ENCODE measurements around the gene EYA2.

DNA sequence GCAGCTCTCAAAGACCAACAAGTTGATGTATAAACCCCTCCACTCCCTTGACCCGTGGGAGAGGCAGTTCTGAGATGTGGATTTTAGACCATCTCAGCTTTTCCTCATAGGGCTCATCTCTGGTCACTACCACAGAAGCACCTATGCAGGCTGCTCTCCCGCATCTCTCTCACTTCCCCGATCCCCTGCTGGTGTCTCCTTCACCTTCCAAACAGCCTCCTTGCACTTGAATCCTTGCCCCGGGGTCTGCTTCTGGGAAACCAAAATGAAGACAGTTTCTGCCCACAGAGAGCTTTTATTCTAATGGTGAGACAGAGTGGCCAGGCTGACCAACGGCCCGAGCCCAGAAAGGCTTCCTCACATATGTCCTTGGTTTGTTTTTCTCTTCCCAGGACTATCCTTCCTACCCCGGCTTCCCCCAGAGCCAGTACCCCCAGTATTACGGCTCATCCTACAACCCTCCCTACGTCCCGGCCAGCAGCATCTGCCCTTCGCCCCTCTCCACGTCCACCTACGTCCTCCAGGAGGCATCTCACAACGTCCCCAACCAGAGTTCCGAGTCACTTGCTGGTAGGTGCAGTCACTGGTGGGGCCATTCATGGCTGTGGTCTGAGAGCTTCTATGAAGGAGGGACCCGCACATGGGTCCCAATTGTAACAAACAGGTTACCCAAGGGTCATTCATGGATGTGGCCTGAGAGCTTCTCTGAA is 179.3 kb downstream of the EYA2 start:
- TF ChIP-seq, protein P1, sequence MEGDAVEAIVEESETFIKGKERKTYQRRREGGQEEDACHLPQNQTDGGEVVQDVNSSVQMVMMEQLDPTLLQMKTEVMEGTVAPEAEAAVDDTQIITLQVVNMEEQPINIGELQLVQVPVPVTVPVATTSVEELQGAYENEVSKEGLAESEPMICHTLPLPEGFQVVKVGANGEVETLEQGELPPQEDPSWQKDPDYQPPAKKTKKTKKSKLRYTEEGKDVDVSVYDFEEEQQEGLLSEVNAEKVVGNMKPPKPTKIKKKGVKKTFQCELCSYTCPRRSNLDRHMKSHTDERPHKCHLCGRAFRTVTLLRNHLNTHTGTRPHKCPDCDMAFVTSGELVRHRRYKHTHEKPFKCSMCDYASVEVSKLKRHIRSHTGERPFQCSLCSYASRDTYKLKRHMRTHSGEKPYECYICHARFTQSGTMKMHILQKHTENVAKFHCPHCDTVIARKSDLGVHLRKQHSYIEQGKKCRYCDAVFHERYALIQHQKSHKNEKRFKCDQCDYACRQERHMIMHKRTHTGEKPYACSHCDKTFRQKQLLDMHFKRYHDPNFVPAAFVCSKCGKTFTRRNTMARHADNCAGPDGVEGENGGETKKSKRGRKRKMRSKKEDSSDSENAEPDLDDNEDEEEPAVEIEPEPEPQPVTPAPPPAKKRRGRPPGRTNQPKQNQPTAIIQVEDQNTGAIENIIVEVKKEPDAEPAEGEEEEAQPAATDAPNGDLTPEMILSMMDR (conservative IDR thresholded peaks at IDR 0.05; ENCODE audit: low read length), result no peak
- TF ChIP-seq EZH2phosphoT487 (IDR thresholded peaks at IDR 0.05; ENCODE audit: borderline replicate concordance), result no peak

Measured in Loucy (cell line).